GM10266 (cell line): ENCODE measurements around the gene SCFD2.

Experiments used
- DNase-seq: peaks from one replicate; pipeline ENCODE4 v3.0.0; 2012; ENCODE audit errors: extremely low spot score
- TF ChIP-seq, protein P1 (sequence below): IDR thresholded peaks from 2 replicates; pipeline ENCODE4 v1.5.1; 2012; ENCODE audit warnings: mild to moderate bottlenecking, low read depth; ENCODE audit not compliant: control insufficient read depth, insufficient read depth; ENCODE audit errors: missing control alignments

Gene SCFD2

DNA sequence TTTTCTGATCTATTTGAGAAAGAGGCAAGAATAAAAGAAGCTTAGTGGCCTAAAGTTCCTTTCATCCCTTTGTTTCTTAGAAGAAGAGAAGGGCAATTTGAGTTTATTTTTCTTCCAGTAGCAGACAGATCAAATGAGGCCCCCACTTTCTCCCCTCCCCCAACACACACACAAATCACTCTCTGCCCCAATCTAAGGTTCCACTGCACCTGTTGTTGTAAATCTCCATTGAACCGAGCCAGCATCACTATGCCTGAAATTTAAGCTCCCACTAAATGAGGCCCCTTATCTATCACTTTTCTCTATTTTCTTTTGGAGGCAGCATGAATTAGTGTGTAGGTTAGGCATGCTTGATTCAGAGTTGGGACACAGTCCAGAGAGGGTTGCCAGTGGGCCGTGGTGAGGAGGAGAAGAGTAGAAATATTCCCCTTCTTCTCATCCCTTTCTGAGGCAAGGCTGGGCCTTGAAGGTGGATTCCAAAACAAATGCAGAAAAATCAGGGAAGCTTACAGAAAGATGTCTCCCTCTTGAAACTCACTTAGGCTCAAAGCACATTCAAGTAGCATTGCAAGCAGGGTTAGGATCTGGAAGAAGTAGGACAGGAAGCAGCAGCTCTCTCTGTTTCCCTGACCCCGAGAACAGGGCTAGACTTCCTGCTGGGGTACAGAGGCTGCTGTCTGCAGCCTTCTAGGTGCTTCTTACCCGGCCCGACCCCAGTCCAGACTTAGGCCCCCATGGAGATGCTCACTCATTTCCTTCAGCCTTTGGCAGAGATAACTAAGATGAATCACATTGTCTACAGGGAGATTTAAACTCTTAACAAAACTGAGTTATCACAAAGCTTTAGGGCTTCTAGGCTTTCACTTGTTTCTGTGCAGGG lies 433.0 kb downstream of the SCFD2 start:
- TF ChIP-seq, protein P1, sequence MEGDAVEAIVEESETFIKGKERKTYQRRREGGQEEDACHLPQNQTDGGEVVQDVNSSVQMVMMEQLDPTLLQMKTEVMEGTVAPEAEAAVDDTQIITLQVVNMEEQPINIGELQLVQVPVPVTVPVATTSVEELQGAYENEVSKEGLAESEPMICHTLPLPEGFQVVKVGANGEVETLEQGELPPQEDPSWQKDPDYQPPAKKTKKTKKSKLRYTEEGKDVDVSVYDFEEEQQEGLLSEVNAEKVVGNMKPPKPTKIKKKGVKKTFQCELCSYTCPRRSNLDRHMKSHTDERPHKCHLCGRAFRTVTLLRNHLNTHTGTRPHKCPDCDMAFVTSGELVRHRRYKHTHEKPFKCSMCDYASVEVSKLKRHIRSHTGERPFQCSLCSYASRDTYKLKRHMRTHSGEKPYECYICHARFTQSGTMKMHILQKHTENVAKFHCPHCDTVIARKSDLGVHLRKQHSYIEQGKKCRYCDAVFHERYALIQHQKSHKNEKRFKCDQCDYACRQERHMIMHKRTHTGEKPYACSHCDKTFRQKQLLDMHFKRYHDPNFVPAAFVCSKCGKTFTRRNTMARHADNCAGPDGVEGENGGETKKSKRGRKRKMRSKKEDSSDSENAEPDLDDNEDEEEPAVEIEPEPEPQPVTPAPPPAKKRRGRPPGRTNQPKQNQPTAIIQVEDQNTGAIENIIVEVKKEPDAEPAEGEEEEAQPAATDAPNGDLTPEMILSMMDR = no peak
- DNase-seq = no peak

DNA sequence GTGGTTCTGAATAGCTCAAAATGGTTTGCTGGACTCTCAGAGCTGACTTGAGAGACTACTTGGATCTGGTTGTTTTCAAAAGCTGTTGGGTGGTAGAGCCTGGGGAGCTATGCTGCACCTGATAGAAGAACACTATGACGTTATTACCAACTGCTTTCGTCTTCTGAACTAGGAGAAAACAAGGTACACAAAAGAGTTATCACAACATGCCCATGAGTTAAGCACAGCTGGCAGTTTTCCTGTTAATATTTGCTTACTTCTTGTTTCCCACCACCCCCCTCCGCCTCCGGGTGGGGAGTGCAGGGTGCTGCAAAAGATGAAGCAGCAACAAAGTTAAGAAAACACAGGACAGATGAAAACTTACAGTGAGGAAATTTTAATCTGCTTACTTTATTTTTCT lies 434.6 kb downstream of the SCFD2 start:
- no peak for DNase-seq
- TF ChIP-seq, protein P1 = no peak

DNA sequence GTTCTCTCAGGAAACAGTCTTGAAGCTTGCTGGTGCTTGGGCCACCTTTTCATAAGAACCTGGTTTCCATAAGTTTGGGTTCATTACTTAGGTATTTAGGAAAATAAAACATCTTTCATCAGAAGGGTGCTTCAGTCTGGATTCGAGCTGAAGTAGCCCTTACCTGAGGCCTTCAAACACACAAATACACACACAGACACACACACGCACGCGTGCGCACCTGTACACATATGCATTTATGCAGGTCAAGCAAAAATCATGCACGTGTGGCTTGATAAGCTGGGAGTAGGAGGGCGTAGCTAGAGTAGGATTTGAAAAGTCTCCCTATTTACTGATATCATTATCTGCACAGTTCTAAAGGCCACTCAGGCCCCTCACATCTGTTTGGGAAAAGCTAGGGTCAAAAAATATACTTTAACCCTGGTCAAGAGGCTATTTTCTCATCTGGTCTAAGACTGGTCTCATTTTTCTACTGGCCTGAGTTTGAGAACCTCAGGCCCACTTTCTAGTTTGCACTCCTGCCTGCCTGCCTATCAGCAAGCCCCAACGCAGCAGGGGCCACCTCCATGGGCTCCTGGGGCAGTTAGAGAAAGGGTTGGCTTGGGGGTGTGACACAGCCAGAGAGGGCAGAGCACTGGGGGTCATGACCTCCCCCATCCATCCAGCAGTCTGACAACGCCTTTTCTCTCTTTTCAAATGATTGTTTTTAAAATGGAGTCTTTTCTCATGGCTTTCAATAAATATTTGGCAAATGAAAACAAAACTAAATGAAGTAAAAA lies 439.5 kb downstream of the SCFD2 start:
- TF ChIP-seq, protein P1 = no peak
- DNase-seq = no peak

DNA sequence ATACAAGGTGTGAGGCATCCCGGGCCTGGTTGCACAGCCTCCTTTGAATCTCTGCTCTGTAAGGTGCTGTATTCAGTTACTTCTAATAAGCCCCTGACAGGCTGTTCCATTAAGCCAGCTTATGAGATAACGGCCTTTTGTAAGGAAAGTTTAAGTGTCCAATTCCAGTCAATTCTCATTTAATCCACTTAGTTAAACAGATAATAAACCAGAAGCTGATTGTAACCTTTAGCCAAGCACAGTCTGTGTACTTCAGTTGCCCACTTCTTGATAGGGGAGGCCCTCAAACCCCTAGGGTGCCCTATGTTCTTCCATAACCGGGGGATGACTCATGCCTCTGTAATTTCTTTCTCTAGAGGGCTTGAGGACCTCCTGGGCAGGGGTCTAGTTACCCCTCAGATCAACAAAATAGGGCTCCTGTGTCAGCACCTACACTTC lies 440.3 kb downstream of the SCFD2 start:
- no peak for DNase-seq
- TF ChIP-seq, protein P1 = no peak

DNA sequence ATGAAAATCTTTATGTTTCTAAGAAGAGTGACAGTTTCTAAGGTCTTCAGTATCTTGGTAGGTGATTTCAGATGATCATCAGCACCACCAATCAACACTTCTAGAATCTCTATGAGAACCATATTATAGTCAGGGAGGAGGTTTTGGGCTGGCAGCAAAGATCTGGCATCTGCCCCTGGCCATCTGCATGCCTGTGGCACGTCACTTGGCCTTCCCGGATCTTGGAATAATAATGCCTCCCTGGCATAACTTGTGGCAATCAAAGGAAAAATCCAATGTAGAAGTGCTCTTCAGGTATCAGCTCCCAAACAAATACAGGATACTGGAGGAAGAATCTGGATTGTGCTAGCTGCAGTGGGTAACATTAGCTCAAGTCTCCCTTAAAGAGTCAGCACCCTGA lies 446.4 kb downstream of the SCFD2 start:
- no peak for DNase-seq
- TF ChIP-seq, protein P1 = no peak

DNA sequence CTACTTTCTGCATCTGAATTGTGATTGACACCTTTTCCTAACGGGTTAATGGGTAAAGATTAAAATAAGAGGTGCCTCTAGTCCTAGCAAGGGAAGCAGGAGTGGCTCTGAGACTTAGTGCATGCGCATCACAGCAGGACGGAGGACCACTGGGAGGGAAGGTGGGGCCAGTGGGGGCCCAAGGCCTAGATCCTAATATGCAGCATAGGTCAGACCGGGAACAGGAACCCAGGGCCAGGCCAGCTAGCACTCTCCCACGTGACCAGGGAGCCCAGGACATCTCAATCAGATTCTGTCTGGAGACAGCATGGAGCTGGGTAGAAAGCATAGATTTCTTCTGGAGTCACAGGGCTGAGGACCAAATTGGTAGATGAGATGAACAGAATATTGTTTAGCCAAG lies 448.0 kb downstream of the SCFD2 start:
- TF ChIP-seq, protein P1 = no peak
- DNase-seq = no peak
